Measurements from ENCODE around the gene OSER1. TPM values are rescaled to one million over a fixed set of nuclear protein-coding genes. Genes with fewer than 3 reads are reported as not detected.
"Not testable (repeated sequence)": the region's sequence is repeated elsewhere in the genome, so short reads cannot be mapped to it uniquely, and the experiment has no call there.

Gene OSER1
- total RNA-seq, 1 experiment from 2014 or later = 50.5 TPM

GRCh38 chr20:44196271-44196670 is 14.3 kb downstream of the OSER1 start:
- H3K27ac ChIP-seq (ENCODE audit: low read depth, low read length, poor library complexity, severe bottlenecking) = no peak overlapping the region
- no peaks in the 10 kb centered on the region for H3K4me1 ChIP-seq (ENCODE audit: insufficient read depth, low read length, poor library complexity, severe bottlenecking)
- H3K9me3 ChIP-seq (ENCODE audit: low read depth, low read length, poor library complexity, severe bottlenecking) = no peaks in the 10 kb centered on the region
- ChIA-PET POLR2A (ENCODE audit: low non-redundant PET) (no interaction called here), CTCF (interaction anchor here (0.6 to 0.8 kb wide), 3 partner anchors 8 to 1159 kb away, joined by 3 to 9 read pairs (median 8); partner anchors contain the start of gene FITM2)
- intact Hi-C loops (cut with micrococcal nuclease; ENCODE audit: unreplicated experiment) = no loop called here
- H3K4me3 ChIP-seq (ENCODE audit: low read depth, low read length, poor library complexity, severe bottlenecking) = no peak overlapping the region
- H3K27me3 ChIP-seq (replicated peaks; ENCODE audit: insufficient read depth, low read depth, low read length, poor library complexity) = no peaks in the 10 kb centered on the region
- TF ChIP-seq CTCF (conservative IDR thresholded peaks at IDR 0.05; ENCODE audit: low read depth, low read length) = no peak
- TF ChIP-seq EZH2 (IDR thresholded peaks at IDR 0.05; ENCODE audit: borderline replicate concordance, low read depth, low read length, poor library complexity, severe bottlenecking) = no peak
- peaks cover 45% of the 10 kb centered on the region for H3K36me3 ChIP-seq (ENCODE audit: insufficient read depth, low read length, poor library complexity, severe bottlenecking)
- BruUV-seq (replicated peaks) = no TSS peak
- peak; percentile 27 for DNase-seq (ENCODE audit: low spot score)

DNA sequence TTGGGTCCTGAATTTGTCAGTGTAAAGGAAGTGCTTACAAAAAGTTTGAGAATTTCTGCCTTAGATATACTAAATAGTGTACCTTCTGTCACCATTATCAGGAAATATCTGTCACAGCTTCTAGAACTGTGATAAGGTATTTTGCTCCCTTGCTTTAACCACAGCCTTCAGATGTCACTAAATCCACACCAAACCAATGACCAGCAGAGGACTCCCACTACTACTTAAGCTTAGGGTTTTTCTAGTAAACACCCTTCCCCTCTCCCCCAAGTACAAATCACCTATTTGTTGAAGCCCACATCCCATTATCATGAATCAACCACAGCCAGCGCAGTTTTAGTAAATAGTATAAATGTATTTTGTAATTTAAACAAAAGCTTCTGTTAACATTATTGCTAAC is 15.0 kb downstream of the OSER1 start:
- no TSS peak for BruUV-seq (replicated peaks)
- DNase-seq (ENCODE audit: low spot score) = no peak
- no peak overlapping the region for H3K27ac ChIP-seq (ENCODE audit: low read depth, low read length, poor library complexity, severe bottlenecking)
- no peaks in the 10 kb centered on the region for H3K27me3 ChIP-seq (replicated peaks; ENCODE audit: insufficient read depth, low read depth, low read length, poor library complexity)
- peaks cover 39% of the 10 kb centered on the region for H3K36me3 ChIP-seq (ENCODE audit: insufficient read depth, low read length, poor library complexity, severe bottlenecking)
- intact Hi-C loops (cut with micrococcal nuclease; ENCODE audit: unreplicated experiment) = no loop called here
- CTCF ChIA-PET = interaction anchor here (0.6 kb wide), 1 partner anchor 8 kb away, joined by 8 read pairs; no protein-coding TSS in a partner anchor
- H3K9me3 ChIP-seq (ENCODE audit: low read depth, low read length, poor library complexity, severe bottlenecking) = no peaks in the 10 kb centered on the region
- no peak for TF ChIP-seq CTCF (conservative IDR thresholded peaks at IDR 0.05; ENCODE audit: low read depth, low read length)
- TF ChIP-seq EZH2 (IDR thresholded peaks at IDR 0.05; ENCODE audit: borderline replicate concordance, low read depth, low read length, poor library complexity, severe bottlenecking) = no peak
- H3K4me3 ChIP-seq (ENCODE audit: low read depth, low read length, poor library complexity, severe bottlenecking) = no peak overlapping the region
- no peaks in the 10 kb centered on the region for H3K4me1 ChIP-seq (ENCODE audit: insufficient read depth, low read length, poor library complexity, severe bottlenecking)
- POLR2A ChIA-PET (ENCODE audit: low non-redundant PET) = no interaction called here

GRCh38 chr20:44193801-44194200 is 16.8 kb downstream of the OSER1 start:
- no TSS peak for BruUV-seq (replicated peaks)
- intact Hi-C loops (cut with micrococcal nuclease; ENCODE audit: unreplicated experiment) = loop anchor here (5.0 kb wide), 1 partner anchor 656 kb away; no protein-coding TSS in a partner anchor

DNA sequence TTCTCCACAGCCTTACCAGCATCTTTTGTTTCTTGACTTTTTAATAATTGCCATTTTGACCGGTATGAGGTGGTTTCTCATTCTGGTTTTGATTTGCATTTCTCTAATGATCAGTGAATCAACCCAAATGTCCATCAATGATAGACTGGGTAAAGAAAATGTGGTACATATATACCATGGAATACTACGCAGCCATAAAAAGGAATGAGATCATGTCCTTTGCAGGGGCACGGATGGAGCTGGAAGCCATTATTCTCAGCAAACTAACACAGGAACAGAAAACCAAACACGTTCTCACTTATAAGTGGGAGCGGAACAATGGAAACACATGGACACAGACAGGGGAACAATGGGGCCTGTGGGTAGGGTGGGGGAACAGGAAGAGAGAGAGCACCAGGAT is 18.9 kb downstream of the OSER1 start:
- DNase-seq (ENCODE audit: low spot score); H3K27ac ChIP-seq (ENCODE audit: low read depth, low read length, poor library complexity, severe bottlenecking); H3K27me3 ChIP-seq (replicated peaks; ENCODE audit: insufficient read depth, low read depth, low read length, poor library complexity); H3K4me1 ChIP-seq (ENCODE audit: insufficient read depth, low read length, poor library complexity, severe bottlenecking); H3K36me3 ChIP-seq (ENCODE audit: insufficient read depth, low read length, poor library complexity, severe bottlenecking); BruUV-seq (replicated peaks); H3K9me3 ChIP-seq (ENCODE audit: low read depth, low read length, poor library complexity, severe bottlenecking); H3K4me3 ChIP-seq (ENCODE audit: low read depth, low read length, poor library complexity, severe bottlenecking); POLR2A ChIA-PET (ENCODE audit: low non-redundant PET): not testable (repeated sequence)
- CTCF ChIA-PET = interaction anchor here (0.5 kb wide), 1 partner anchor 111 kb away, joined by 3 read pairs; no protein-coding TSS in a partner anchor
- intact Hi-C loops (cut with micrococcal nuclease; ENCODE audit: unreplicated experiment) = loop anchor here (2.0 to 5.0 kb wide), 2 partner anchors 654 to 743 kb away; no protein-coding TSS in a partner anchor

More at GRCh38 chr20:44193801-44194200, 16.8 kb downstream of the OSER1 start:
- H3K27me3 ChIP-seq (replicated peaks; ENCODE audit: insufficient read depth, low read depth, low read length, poor library complexity) = no peaks in the 10 kb centered on the region
- H3K9me3 ChIP-seq (ENCODE audit: low read depth, low read length, poor library complexity, severe bottlenecking) = no peaks in the 10 kb centered on the region
- H3K27ac ChIP-seq (ENCODE audit: low read depth, low read length, poor library complexity, severe bottlenecking) = no peak overlapping the region
- POLR2A ChIA-PET (ENCODE audit: low non-redundant PET) = no interaction called here
- H3K36me3 ChIP-seq (ENCODE audit: insufficient read depth, low read length, poor library complexity, severe bottlenecking) = peaks cover 22% of the 10 kb centered on the region
- DNase-seq (ENCODE audit: low spot score) = no peak
- H3K4me3 ChIP-seq (ENCODE audit: low read depth, low read length, poor library complexity, severe bottlenecking) = no peak overlapping the region
- CTCF ChIA-PET = no interaction called here
- no peaks in the 10 kb centered on the region for H3K4me1 ChIP-seq (ENCODE audit: insufficient read depth, low read length, poor library complexity, severe bottlenecking)
- TF ChIP-seq EZH2 (IDR thresholded peaks at IDR 0.05; ENCODE audit: borderline replicate concordance, low read depth, low read length, poor library complexity, severe bottlenecking) (no peak), CTCF (conservative IDR thresholded peaks at IDR 0.05; ENCODE audit: low read depth, low read length) (no peak)

Measured in A673 (cell line).